CD4-positive, alpha-beta memory T cell (primary cell): Measurements from ENCODE around the gene ANKRD13D. TPM values are rescaled to one million over a fixed set of nuclear protein-coding genes. Genes with fewer than 3 reads are reported as not detected.
A peak's percentile ranks its signal among the peaks of the same experiment; 100 is the strongest.

ENCODE experiments used
- CTCF ChIA-PET: fragments of 350-600 bp; sonication (Branson Sonifier 250); formaldehyde crosslinking; loops from one replicate; lab custom pipeline; 2021; ENCODE audit warnings: inconsistent platforms; ENCODE audit not compliant: partially characterized antibody; lab: Charles Lee
- POLR2A ChIA-PET: fragments of 350-600 bp; sonication (Branson Sonifier 250); formaldehyde crosslinking; loops from one replicate; lab custom pipeline; 2021; ENCODE audit not compliant: partially characterized antibody; lab: Charles Lee
- DNase-seq, 5 donors: peaks; one replicate each; pipeline versions ENCODE4 v3.0.0 to v3.0.0-alpha.2; 2020 to 2022; ENCODE audit warnings: mixed read lengths in 1 of 5
- H3K27ac ChIP-seq: one replicate; pipeline ENCODE4 v1.7.0; 2013; ENCODE audit warnings: low read depth, low read length
- H3K27me3 ChIP-seq: 2 replicates; pipeline ENCODE4 v1.7.0; 2013; ENCODE audit warnings: mild to moderate bottlenecking, low read length, moderate library complexity; ENCODE audit not compliant: insufficient read depth
- H3K36me3 ChIP-seq: 2 replicates; pipeline ENCODE4 v1.7.0; 2013; ENCODE audit warnings: mild to moderate bottlenecking, low read length, moderate library complexity; ENCODE audit not compliant: insufficient read depth
- H3K4me1 ChIP-seq: 2 replicates; pipeline ENCODE4 v1.7.0; 2013; ENCODE audit warnings: mild to moderate bottlenecking, low read length, moderate library complexity; ENCODE audit not compliant: insufficient read depth
- H3K4me3 ChIP-seq, 2 donors: one replicate each; pipeline ENCODE4 v1.7.0; 2013; ENCODE audit warnings: low read length in 2 of 2, mild to moderate bottlenecking in 1 of 2
- H3K9me3 ChIP-seq, 2 donors: one replicate each; pipeline ENCODE4 v1.7.0; 2013; ENCODE audit warnings: low read length in 2 of 2, control low read depth in 1 of 2; ENCODE audit not compliant: control insufficient read depth in 1 of 2
- H3K27ac Mint-ChIP-seq, 7 donors: one replicate each; pipeline ENCODE4 v1.8.0; 2020 to 2021; ENCODE audit warnings: mixed read lengths in 7 of 7, mild to moderate bottlenecking in 6 of 7, inconsistent platforms in 3 of 7, moderate library complexity in 3 of 7
- H3K27me3 Mint-ChIP-seq, 2 donors: one replicate each; pipeline ENCODE4 v1.8.0; 2020 to 2021; ENCODE audit warnings: mixed read lengths in 2 of 2
- H3K36me3 Mint-ChIP-seq, 2 donors: one replicate each; pipeline ENCODE4 v1.8.0; 2020 to 2021; ENCODE audit warnings: mixed read lengths in 2 of 2, inconsistent platforms in 1 of 2, mild to moderate bottlenecking in 1 of 2
- H3K4me1 Mint-ChIP-seq, 4 donors: one replicate each; pipeline ENCODE4 v1.8.0; 2020 to 2021; ENCODE audit warnings: mixed read lengths in 4 of 4, mild to moderate bottlenecking in 1 of 4
- H3K4me3 Mint-ChIP-seq, 8 donors: one replicate each; pipeline ENCODE4 v1.8.0; 2020 to 2021; ENCODE audit warnings: mixed read lengths in 8 of 8, mild to moderate bottlenecking in 7 of 8, moderate library complexity in 6 of 8, inconsistent platforms in 3 of 8
- H3K9me3 Mint-ChIP-seq, 8 donors: one replicate each; pipeline ENCODE4 v1.8.0; 2020 to 2021; ENCODE audit warnings: mixed read lengths in 8 of 8, mild to moderate bottlenecking in 5 of 8, inconsistent platforms in 3 of 8, moderate library complexity in 1 of 8
- intact Hi-C: fragments of 100-400 bp; cut with micrococcal nuclease; formaldehyde crosslinking; loops from one replicate; pipeline ENCODE4 v1.15.1; 2023
- polyA plus RNA-seq, 2 donors: library from polyadenylated mRNA; unstranded; fragments of 300-500 nt; fragmentation: Illumina TruSeq; gene quantifications; one replicate each; pipeline ENCODE4 v1.2.3, GENCODE V29; 2021
- total RNA-seq, 2 experiments: library from RNA; stranded (reverse); gene quantifications; one replicate each; pipeline ENCODE4 v1.2.3, GENCODE V29; 2021

ANKRD13D gene
- total and polyA plus RNA-seq, 4 experiments from 2014 or later: 12.0 to 247 (median 138) TPM

DNA sequence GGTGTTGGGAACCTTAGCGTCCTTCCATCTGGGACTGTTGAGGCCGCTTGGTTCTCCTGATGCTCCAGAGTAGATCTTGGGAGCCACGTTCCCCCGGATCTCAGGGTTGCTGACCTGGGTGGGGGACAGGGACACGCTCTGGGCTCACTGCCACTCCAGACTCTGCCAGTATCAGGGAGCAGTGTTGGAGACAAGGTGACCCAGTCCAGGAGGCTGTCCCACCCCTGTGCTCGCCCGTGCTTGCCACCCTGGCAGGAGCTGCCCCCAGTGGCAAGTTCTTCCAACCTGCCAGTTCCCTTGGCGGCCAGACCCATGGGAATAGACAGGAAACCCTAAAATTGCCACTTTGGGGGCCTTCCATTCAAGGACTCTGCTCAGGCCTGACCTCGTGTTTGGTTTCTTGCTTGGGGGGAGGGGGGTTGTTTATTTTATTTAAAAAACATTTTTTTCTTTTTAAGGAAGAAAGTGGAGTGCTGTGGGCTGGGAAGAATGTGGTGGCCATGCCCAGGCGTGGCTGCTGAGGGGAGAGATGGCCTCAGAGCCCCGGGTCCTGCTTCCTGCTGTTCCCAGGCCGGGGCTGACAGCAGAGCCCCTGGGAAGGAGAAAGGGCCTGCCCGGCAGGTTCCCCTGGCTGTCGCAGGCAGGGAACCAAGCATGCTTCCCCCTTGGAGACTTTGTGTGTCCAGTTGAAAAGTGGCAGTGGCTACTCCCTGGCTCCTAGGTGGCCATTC lies 15.7 kb upstream of the ANKRD13D start:
- Histone ChIP-seq H3K4me1 (peaks cover 100% of the 10 kb centered on the region), H3K4me3 (no peak overlapping the region), H3K36me3 (peaks cover 39% of the 10 kb centered on the region), H3K27ac (peak overlapping the region; percentile 80), H3K27me3 (no peaks in the 10 kb centered on the region), H3K9me3 (no peaks in the 10 kb centered on the region)
- intact Hi-C loops: no loop called here
- POLR2A ChIA-PET: interaction anchor here (1.2 to 17.3 kb wide), 8 partner anchors 11 to 136 kb away, joined by 3 to 1163 read pairs (median 39); partner anchors contain the start of genes ANKRD13D, POLD4 and SSH3
- Mint-ChIP-seq H3K4me1 (peaks cover 44 to 95% (median 71%) of the 10 kb centered on the region in 4 donors), H3K36me3 (peaks cover 21 to 58% of the 10 kb centered on the region in 2 donors), H3K9me3 (no peaks in the 10 kb centered on the region), H3K27me3 (no peaks in the 10 kb centered on the region), H3K27ac (peak overlapping the region; percentile 75 to 98 (median 92)), H3K4me3 (peak overlapping the region in 7 of 8 donors; percentile 71 to 98 (median 96))
- peak in 1 of 5 donors; percentile 29 for DNase-seq
- CTCF ChIA-PET: no interaction called here

DNA sequence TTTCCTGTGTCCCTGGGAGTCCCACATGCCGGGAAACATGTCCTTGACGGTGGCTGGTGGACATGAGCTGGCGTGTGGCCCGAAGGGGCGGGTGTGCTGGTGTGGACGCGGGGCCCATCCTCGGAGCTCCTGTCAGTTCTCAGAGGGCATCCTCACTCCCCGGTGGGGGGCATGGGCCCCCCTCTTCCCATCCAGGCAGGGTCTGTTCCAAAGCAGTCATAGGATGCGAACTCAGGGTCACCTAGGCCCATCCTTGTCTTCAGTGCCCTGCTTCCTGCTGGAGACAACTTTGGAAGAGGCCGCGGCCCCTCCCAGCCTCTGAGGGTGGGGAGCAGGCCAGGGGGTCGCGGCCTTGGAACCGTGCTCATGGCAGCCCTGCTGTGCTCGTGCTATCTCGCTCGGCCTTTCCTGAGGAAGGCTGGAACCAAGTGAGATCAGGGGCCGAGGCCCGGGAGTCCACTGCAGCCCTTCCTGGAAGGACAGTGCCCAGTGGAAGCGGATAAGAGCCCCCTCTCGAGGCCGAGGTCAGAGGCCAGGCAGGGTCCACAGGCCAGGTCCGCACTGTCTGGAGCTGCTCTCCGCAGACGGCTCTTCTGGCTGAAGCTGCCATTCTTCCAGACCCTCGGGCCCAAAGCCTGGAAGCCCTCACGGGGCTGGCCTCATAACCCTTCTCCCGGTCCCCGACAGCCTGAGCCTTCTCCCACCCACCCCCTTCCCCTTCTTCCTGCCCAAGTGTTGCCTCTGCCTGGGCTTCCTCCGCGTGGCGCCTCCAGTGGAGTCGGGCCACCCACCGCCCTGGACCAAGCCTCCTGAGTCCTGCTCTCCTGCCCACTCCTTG lies 14.1 kb upstream of the ANKRD13D start:
- H3K9me3 ChIP-seq: no peaks in the 10 kb centered on the region
- H3K36me3 ChIP-seq: peaks cover 42% of the 10 kb centered on the region

DNA sequence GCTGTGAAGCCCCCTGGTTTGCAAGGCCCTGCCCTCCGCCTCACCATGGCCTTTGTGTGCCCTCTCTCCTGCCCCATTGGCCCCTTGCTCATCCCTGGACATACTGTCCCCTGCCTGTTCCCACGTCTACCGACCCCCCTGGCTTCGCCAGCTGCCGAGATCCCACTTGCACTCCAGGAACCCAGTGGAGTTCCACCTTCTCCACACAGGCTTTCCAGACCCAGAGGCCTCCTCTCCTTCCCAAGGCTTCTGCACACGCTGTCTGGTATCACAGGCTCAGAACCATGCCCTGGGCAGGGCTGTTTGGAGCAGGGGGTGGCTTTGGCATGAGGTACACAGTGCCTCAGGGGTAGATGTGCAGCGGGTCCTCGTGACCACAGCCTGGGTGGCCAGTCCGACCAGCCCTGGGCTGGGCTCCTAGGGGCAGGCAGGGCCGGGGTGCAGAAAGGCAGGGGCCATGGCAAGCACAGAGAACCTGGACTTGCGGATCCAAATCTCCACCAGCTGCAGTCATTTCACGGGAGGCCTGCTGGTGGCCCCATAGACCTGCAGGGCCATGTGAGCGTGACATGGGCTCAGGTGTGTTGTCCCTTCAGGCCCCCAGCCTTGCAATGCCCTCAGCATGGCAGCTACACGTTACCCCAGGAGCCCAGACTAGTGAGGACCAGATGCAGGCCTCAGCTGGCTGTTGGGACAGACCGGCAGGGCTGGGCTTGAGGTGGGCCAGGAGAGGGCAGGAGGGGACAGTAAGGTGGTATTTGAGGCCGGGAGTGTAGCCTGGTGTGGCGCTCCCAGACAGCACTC lies 13.3 kb upstream of the ANKRD13D start:
- H3K27me3 Mint-ChIP-seq: no peaks in the 10 kb centered on the region
- H3K4me3 Mint-ChIP-seq: peak overlapping the region; percentile 69 to 92 (median 82)
- peaks cover 50% of the 10 kb centered on the region for H3K36me3 ChIP-seq
- H3K4me3 ChIP-seq: peak overlapping the region in 1 of 2 donors; percentile 15
- H3K9me3 ChIP-seq: no peaks in the 10 kb centered on the region
- peaks cover 24 to 56% of the 10 kb centered on the region in 2 donors for H3K36me3 Mint-ChIP-seq
- H3K27ac ChIP-seq: peak overlapping the region; percentile 95
- intact Hi-C loops: loop anchor here (5.0 kb wide), 1 partner anchor 231 kb away; the partner anchor contains the start of genes CDK2AP2 and PITPNM1
- ChIA-PET POLR2A (interaction anchor here (1.5 to 21.8 kb wide), 6 partner anchors 3 to 128 kb away, joined by 3 to 1163 read pairs (median 55); partner anchors contain the start of genes ANKRD13D, GRK2, SSH3 and TBC1D10C), CTCF (no interaction called here)
- H3K27me3 ChIP-seq: no peaks in the 10 kb centered on the region
- H3K4me1 ChIP-seq: peaks cover 100% of the 10 kb centered on the region
- peak in 3 of 5 donors; percentile 29 to 56 (median 36) for DNase-seq
- peak overlapping the region; percentile 94 to 99 (median 97) for H3K27ac Mint-ChIP-seq
- peaks cover 38 to 95% (median 68%) of the 10 kb centered on the region in 4 donors for H3K4me1 Mint-ChIP-seq
- H3K9me3 Mint-ChIP-seq: no peaks in the 10 kb centered on the region

More for the DNA sequence above, 14.1 kb upstream of the ANKRD13D start:
- no peak for DNase-seq
- no peaks in the 10 kb centered on the region for H3K27me3 Mint-ChIP-seq
- H3K4me3 ChIP-seq: no peak overlapping the region
- H3K4me1 Mint-ChIP-seq: peaks cover 44 to 95% (median 73%) of the 10 kb centered on the region in 4 donors
- no peaks in the 10 kb centered on the region for H3K9me3 Mint-ChIP-seq
- no peaks in the 10 kb centered on the region for H3K27me3 ChIP-seq
- H3K4me3 Mint-ChIP-seq: peak overlapping the region; percentile 3 to 97 (median 83)
- ChIA-PET CTCF (no interaction called here), POLR2A (interaction anchor here (0.7 to 17.3 kb wide), 8 partner anchors 11 to 144 kb away, joined by 3 to 1163 read pairs (median 4); partner anchors contain the start of genes ANKRD13D, POLD4, SSH3 and TBC1D10C)
- peak overlapping the region; percentile 95 for H3K27ac ChIP-seq
- H3K4me1 ChIP-seq: peaks cover 100% of the 10 kb centered on the region
- intact Hi-C loops: loop anchor here (5.0 kb wide), 1 partner anchor 232 kb away; the partner anchor contains the start of genes CDK2AP2 and PITPNM1
- peaks cover 24 to 58% of the 10 kb centered on the region in 2 donors for H3K36me3 Mint-ChIP-seq
- H3K27ac Mint-ChIP-seq: peak overlapping the region; percentile 90 to 99 (median 95)

DNA sequence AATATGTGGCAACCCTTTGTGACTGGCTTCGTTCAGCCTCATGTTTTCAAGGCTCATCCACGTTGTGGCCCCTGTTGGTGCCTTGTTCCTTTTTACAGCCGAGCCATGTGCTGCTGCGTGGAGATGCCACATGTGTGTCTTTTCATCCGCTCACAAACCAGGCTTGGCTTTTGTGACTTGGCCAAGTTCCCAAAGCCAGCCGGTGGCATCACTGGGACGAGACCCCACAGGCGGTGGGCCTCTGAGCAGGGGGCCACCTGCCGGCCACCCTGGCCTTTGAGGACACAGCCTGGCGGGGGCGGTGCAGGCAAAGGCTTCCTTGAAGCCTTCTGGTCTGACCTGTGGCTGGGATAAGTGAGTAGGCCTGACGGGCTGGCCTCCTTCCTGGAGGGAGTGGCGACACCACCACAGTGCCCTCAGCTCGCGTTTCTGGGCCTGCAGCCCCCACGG lies 12.3 kb upstream of the ANKRD13D start:
- no peaks in the 10 kb centered on the region for H3K9me3 Mint-ChIP-seq
- Histone ChIP-seq H3K27ac (peak overlapping the region; percentile 95), H3K27me3 (no peaks in the 10 kb centered on the region), H3K9me3 (no peaks in the 10 kb centered on the region), H3K4me3 (peak overlapping the region; percentile 42 to 49), H3K4me1 (peaks cover 98% of the 10 kb centered on the region), H3K36me3 (peaks cover 59% of the 10 kb centered on the region)
- ChIA-PET POLR2A (interaction anchor here (0.8 to 21.8 kb wide), 19 partner anchors 4 to 209 kb away, joined by 3 to 1163 read pairs (median 6); partner anchors contain the start of genes ANKRD13D, GRK2, POLD4 and PPP1CA), CTCF (interaction anchor here (0.9 to 3.3 kb wide), 10 partner anchors 9 to 127 kb away, joined by 3 to 34 read pairs (median 5); partner anchors contain the start of genes ANKRD13D, SSH3 and TBC1D10C)
- H3K27me3 Mint-ChIP-seq: no peaks in the 10 kb centered on the region
- H3K36me3 Mint-ChIP-seq: peaks cover 22 to 48% of the 10 kb centered on the region in 2 donors
- peaks cover 28 to 91% (median 59%) of the 10 kb centered on the region in 4 donors for H3K4me1 Mint-ChIP-seq
- peak overlapping the region; percentile 79 to 92 (median 83) for H3K4me3 Mint-ChIP-seq
- intact Hi-C loops: loop anchor here (1.0 to 5.0 kb wide), 4 partner anchors 9 to 230 kb away; partner anchors contain the start of genes CDK2AP2 and PITPNM1
- H3K27ac Mint-ChIP-seq: peak overlapping the region; percentile 94 to 99 (median 97)
- peak in 3 of 5 donors; percentile 25 to 62 (median 45) for DNase-seq

DNA sequence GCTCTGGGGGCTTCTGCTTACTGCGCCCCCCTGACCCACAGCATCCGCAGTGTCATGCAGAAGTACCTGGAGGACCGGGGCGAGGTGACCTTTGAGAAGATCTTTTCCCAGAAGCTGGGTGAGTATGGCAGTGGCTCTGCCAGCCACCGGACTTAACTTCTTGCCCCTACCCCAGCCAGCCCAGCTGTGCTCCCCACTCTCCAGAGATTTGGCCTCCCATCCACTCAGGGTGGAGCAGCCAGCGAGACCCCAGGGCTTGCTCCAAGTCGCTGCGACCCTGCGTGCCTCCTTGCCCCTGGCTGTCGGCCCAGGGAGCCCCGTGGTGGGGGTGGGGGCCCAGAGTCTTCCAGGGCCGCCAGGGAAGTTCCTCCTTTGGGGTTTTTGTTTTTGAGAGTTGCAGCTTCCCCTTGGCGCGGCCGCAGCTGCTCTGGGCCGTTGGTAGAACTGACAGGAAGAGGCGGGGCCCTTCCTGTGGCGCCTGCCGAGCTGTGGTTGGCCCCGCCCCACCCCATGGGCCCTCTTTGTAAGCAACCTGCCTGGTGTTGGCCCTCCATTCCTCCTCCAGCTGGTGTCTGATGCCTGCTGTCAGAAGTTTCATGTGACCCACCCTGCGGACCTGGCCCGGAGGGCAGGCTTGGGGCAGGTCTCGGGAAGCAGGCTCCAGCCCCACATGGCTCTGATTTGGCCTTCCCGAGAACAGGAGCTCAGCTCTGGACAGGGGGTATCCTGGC lies 11.7 kb upstream of the ANKRD13D start:
- Mint-ChIP-seq H3K27me3 (no peaks in the 10 kb centered on the region), H3K27ac (peak overlapping the region; percentile 94 to 99 (median 97)), H3K9me3 (no peaks in the 10 kb centered on the region), H3K36me3 (peaks cover 24 to 47% of the 10 kb centered on the region in 2 donors), H3K4me3 (peak overlapping the region; percentile 79 to 92 (median 83)), H3K4me1 (peaks cover 25 to 90% (median 54%) of the 10 kb centered on the region in 4 donors)
- ChIA-PET CTCF (interaction anchor here (0.7 to 3.3 kb wide), 12 partner anchors 9 to 127 kb away, joined by 3 to 34 read pairs (median 4); partner anchors contain the start of genes ANKRD13D, SSH3 and TBC1D10C), POLR2A (interaction anchor here (0.8 to 21.8 kb wide), 24 partner anchors 5 to 209 kb away, joined by 3 to 1163 read pairs (median 5); partner anchors contain the start of genes ANKRD13D, GRK2, POLD4 and PPP1CA)
- H3K27ac ChIP-seq: peak overlapping the region; percentile 95
- no peaks in the 10 kb centered on the region for H3K9me3 ChIP-seq
- DNase-seq: peak; percentile 92 to 96 (median 93)
- peaks cover 60% of the 10 kb centered on the region for H3K36me3 ChIP-seq
- peaks cover 98% of the 10 kb centered on the region for H3K4me1 ChIP-seq
- no peaks in the 10 kb centered on the region for H3K27me3 ChIP-seq
- H3K4me3 ChIP-seq: peak overlapping the region; percentile 63 to 71
- intact Hi-C loops: loop anchor here (1.0 to 5.0 kb wide), 4 partner anchors 9 to 230 kb away; partner anchors contain the start of genes CDK2AP2 and PITPNM1
